Measurements from ENCODE around the gene FRMD7.
"Not testable (repeated sequence)": the region's sequence is repeated elsewhere in the genome, so short reads cannot be mapped to it uniquely, and the experiment has no call there.

Gene FRMD7

DNA sequence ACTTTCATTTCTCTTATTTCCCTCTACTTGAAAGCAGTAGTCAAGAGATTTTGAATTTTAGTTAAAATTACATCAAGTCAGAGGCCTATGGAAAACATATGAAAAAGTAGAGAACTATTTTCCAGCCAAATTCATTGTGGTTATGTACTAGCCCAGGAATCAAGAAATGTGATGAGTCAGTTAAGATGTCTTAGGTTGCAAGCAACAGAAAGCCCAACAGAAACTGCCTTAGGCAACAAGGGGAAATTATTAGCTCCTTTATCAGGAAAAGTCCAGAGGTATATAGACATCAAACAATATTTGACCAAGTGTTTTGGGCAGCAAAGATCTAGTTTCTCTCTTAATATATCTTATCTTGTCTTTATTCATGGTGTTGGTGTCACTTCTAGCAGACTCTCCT lies 37.8 kb upstream of the FRMD7 start:
- no peak for DNase-seq
- no peaks in the 10 kb centered on the region for H3K36me3 ChIP-seq
- peaks cover 14% of the 10 kb centered on the region for H3K27me3 ChIP-seq (ENCODE audit: insufficient read depth, low read depth, severe bottlenecking)
- H3K4me3 ChIP-seq (ENCODE audit: low read depth, low read length), result no peak overlapping the region
- TF ChIP-seq, protein P1, sequence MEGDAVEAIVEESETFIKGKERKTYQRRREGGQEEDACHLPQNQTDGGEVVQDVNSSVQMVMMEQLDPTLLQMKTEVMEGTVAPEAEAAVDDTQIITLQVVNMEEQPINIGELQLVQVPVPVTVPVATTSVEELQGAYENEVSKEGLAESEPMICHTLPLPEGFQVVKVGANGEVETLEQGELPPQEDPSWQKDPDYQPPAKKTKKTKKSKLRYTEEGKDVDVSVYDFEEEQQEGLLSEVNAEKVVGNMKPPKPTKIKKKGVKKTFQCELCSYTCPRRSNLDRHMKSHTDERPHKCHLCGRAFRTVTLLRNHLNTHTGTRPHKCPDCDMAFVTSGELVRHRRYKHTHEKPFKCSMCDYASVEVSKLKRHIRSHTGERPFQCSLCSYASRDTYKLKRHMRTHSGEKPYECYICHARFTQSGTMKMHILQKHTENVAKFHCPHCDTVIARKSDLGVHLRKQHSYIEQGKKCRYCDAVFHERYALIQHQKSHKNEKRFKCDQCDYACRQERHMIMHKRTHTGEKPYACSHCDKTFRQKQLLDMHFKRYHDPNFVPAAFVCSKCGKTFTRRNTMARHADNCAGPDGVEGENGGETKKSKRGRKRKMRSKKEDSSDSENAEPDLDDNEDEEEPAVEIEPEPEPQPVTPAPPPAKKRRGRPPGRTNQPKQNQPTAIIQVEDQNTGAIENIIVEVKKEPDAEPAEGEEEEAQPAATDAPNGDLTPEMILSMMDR (IDR thresholded peaks at IDR 0.05; ENCODE audit: low read depth, low read length), result no peak
- no peak overlapping the region for H3K27ac ChIP-seq
- H3K9me3 ChIP-seq (ENCODE audit: severe bottlenecking), result peaks cover 7% of the 10 kb centered on the region

DNA sequence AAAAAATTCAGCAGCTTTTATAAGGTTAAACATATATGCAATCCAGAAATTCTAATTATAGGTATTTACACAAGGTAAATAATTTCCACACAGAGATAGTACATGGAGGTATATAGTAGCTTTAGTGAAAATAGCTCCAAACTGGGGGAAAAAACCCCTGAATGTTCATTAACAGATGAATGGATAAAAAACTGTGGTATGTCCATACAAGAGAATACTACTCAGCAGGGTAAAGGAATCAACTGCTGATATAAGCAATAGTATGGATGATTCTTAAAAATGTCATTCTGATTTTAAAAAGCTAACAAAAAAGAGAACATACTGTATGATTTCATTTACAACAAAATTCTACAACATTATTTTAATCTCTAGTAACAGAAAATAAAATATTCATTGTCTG lies 37.2 kb upstream of the FRMD7 start:
- peaks cover 14% of the 10 kb centered on the region for H3K27me3 ChIP-seq (ENCODE audit: insufficient read depth, low read depth, severe bottlenecking)
- TF ChIP-seq, protein P1 (IDR thresholded peaks at IDR 0.05; ENCODE audit: low read depth, low read length), result no peak
- H3K36me3 ChIP-seq, result no peaks in the 10 kb centered on the region

DNA sequence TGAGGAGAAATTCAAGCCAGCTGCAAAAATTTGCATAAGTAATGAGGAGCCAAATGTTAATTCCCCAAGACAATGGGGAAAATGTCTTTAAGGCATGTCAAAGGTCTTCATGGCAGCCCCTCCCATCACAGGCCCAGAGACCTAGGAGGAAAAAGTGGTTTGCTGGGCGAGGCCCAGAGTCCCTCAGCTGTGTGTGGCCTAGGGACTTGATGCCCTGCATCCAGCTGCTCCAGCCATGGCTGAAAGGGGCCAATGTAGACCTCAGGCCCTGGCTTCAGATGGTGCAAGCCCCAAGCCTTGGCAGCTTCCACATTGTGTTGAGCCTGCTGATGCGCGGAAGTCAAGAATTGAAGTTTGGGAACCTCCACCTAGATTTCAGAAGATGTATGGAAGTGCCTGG lies 35.3 kb upstream of the FRMD7 start:
- H3K27ac ChIP-seq; H3K36me3 ChIP-seq; H3K4me3 ChIP-seq (ENCODE audit: low read depth, low read length); H3K27me3 ChIP-seq (ENCODE audit: insufficient read depth, low read depth, severe bottlenecking); H3K9me3 ChIP-seq (ENCODE audit: severe bottlenecking); DNase-seq: not testable (repeated sequence)

More for the DNA sequence above, 37.2 kb upstream of the FRMD7 start:
- no peak overlapping the region for H3K27ac ChIP-seq
- DNase-seq, result no peak
- H3K4me3 ChIP-seq (ENCODE audit: low read depth, low read length), result no peak overlapping the region
- H3K9me3 ChIP-seq (ENCODE audit: severe bottlenecking), result peaks cover 7% of the 10 kb centered on the region

DNA sequence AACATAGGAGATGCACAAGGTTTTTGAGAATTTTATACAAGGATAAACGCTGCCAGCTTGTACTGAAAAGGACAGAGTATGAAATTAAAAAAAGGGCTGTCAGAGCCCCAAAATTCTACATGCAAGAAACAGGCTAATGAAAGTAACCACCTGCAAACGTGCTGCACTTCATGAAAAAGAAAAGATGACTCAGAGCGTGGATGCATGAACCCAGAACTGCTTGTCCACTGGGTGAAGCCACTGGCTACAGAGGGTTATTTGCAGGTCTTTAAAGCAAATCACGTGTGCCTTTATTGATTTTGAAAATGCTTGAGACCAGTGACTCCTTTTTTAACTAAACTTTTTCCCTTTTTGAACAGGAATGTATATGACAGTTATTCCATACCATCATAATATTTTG lies 25.3 kb upstream of the FRMD7 start:
- Histone ChIP-seq H3K9me3 (ENCODE audit: severe bottlenecking) (no peaks in the 10 kb centered on the region), H3K27ac (no peak overlapping the region), H3K36me3 (no peaks in the 10 kb centered on the region), H3K27me3 (ENCODE audit: insufficient read depth, low read depth, severe bottlenecking) (peaks cover 16% of the 10 kb centered on the region), H3K4me3 (ENCODE audit: low read depth, low read length) (no peak overlapping the region)
- DNase-seq, result no peak
- TF ChIP-seq, protein P1 (IDR thresholded peaks at IDR 0.05; ENCODE audit: low read depth, low read length), result no peak

DNA sequence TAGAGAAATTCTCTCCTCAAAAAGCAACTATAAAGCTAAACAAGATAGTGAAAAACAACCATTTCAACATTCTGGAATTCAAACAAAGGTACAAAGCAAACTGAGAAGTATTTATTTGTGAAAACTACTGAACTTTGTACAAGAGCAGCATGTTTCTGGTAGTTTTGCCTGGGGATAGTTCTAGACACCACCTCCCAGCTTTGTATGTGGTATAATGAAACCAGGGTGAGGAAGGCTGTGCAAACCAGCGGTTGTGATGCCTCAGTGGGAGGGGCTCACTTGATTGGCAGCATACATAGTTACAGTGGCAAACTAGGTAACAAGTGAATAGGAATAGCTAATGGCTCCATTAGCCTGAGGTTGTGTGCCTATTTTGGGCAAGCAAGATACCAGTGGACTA lies 18.6 kb upstream of the FRMD7 start:
- TF ChIP-seq, protein P1 (IDR thresholded peaks at IDR 0.05; ENCODE audit: low read depth, low read length), result no peak
- peaks cover 27% of the 10 kb centered on the region for H3K27me3 ChIP-seq (ENCODE audit: insufficient read depth, low read depth, severe bottlenecking)
- H3K4me3 ChIP-seq (ENCODE audit: low read depth, low read length), result no peak overlapping the region
- H3K9me3 ChIP-seq (ENCODE audit: severe bottlenecking), result no peaks in the 10 kb centered on the region
- no peak for DNase-seq
- H3K27ac ChIP-seq, result no peak overlapping the region
- no peaks in the 10 kb centered on the region for H3K36me3 ChIP-seq

DNA sequence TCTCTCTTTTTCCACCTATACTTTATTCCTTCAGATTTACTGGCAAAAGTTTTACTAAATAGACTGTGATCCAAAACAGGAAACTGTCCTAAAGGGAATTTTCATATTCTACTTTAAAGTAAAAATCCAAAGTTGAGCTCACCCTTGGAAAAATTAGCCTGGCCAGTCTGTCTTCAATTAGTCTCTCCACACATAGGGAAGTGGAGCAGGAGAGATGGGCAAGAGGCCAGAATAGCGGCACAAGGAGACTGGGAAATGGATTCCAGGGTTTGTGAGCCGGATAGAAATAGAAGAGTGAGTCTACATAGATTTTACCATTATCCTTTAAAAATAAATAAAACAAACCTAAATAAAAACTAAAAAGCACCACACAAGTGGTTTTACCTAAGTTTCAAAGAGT lies 16.2 kb upstream of the FRMD7 start:
- Histone ChIP-seq H3K27me3 (ENCODE audit: insufficient read depth, low read depth, severe bottlenecking) (peaks cover 24% of the 10 kb centered on the region), H3K9me3 (ENCODE audit: severe bottlenecking) (no peaks in the 10 kb centered on the region), H3K36me3 (no peaks in the 10 kb centered on the region), H3K27ac (no peak overlapping the region), H3K4me3 (ENCODE audit: low read depth, low read length) (no peak overlapping the region)
- TF ChIP-seq, protein P1 (IDR thresholded peaks at IDR 0.05; ENCODE audit: low read depth, low read length), result no peak
- no peak for DNase-seq

Measured in WERI-Rb-1 (cell line).